Measurements from ENCODE around the gene COL13A1.

Gene COL13A1

DNA sequence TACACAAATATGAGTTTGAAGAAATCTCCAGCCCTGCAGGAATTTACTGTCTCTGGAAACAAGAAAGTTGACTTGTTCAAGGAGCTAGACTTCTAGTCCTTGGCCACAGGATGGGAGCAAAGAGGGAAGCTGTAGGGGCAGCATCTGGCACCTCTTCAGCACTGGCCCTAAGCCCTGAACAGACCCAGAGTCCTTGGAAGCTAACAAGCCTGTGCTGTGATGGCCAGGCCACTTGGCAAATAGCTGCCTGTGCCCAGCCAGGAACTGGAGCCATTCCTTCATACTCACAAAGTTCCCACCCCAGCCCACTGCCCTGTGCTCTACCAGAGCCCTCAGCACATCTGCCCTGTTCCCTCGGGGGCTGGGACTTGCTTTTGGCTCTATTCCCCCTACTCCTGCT, 9.4 kb upstream of the COL13A1 start:
- no peak for DNase-seq

DNA sequence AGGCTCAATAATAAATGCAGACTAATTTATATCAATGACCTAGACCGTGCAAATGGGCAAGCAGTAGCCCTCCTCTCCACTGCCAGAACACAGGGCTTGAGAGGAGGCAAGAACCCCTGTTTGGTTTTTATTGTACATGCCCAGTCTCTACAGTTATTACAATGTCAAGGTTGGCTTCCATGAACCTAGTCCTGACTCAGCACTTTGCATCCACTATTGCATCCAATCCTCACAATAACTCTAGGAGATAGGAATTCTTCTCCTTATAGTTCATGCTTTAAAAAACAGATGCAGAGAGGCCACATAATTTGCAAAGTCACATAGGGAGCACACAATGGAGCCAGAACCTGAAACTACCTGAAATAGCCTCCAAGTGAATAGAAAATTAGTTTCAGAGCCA, 7.0 kb upstream of the COL13A1 start:
- DNase-seq, result no peak

DNA sequence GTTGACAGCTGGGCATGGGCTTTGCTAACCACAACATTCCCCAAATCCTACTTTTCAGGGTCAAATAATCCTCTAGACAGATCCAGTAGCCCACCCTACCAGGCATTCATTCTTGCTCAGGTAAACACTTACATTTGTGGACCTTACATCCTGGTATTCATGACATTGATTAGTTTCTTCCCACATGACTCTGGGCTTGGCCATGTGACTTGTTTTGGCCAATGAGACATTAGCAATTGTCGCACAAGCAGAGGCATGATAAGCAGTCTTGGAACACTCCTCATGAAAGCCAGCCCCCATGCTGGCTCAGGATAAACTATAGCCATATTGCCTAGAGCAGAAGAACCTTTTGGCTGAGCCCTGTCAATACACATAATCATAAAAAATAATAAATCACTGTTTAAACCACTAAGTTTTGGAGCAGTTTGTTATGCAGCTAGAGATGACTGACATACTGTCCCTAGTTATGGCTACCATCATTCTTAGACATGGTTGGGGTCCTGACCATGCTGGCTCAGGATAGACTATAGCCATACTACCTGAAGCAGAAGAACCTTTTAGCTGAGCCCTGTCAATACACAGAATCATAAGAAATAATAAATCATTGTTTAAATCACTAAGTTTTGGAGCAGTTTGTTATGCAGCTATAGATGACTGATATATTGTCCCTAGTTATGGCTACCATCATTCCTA, 6.3 kb upstream of the COL13A1 start:
- DNase-seq, result no peak

DNA sequence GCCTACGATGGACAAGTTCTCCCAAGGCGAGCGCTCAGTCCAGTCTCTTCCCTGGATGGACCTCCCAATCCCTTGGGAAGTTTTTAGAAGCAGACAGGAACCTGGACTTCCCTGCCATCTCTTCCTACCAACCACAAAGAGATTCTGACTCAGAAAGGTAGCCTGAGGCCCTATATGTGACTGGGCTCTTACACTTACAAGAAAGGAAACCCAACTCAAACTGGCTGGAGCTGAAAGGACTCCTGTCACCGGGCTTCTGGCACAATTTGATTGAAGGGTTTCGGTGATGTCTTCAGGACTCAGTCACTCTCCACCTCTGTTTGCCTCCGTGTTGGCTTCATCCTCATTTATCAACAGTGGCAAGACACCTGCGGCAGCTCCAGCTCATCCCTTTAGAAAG, 3.7 kb upstream of the COL13A1 start:
- DNase-seq, result no peak

DNA sequence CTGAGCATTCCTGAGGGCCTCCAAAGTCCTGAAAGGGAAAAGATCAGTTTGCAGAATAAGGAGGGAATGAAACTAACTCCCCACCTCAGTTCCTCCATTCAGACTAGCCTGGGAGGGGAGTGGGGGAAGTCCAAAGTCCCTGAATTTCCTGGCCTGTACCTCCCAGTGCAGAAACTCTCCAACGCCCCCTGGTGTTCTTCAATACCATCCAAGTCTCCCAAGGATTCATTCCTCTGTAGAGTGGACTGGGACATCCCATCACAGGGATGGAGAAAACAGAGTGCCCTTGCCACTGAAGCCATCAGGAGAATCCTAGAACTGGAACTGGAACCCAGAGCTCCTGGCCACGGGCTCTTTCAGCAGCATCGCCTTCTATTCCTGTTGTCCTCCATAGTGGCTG, 1.6 kb upstream of the COL13A1 start:
- DNase-seq, result peak; percentile 20

DNA sequence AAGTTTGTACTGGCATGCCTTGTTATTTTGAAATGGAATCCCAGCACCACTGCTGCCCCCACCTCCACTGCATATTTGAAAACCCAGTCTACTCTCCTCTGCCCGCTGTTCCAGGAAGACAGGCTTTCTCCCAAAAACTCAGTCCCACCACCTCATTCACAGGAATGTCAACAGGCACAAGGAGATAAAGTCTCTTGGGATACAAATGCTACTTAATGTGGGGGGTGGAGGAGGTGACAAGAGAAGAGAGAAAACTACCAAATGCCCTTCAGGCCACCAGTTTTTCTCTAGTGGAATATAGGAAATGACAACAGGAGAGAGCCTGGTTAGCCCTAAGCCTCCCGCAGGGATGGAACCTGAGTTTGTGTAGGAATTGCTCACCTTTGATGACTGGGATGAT, 1.0 kb upstream of the COL13A1 start:
- DNase-seq, result no peak

DNA sequence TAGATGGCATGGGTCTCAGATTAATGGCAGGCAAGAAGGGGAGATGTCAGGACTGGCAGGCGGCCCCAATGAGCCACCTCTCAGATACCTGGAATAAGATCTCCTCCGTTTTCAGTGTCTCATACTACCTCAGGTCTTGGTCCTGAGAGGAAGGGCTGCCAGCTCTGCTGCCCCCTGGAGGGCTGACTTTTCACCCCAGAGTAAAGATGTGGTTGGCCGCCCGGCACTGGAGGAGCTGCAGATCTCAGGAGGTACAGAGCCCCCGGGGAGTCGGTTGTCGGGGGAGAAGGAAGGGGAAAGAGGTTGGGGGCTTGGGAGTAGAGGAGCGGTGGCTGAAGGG, 642 bp upstream of the COL13A1 start:
- DNase-seq, result peak; percentile 17

DNA sequence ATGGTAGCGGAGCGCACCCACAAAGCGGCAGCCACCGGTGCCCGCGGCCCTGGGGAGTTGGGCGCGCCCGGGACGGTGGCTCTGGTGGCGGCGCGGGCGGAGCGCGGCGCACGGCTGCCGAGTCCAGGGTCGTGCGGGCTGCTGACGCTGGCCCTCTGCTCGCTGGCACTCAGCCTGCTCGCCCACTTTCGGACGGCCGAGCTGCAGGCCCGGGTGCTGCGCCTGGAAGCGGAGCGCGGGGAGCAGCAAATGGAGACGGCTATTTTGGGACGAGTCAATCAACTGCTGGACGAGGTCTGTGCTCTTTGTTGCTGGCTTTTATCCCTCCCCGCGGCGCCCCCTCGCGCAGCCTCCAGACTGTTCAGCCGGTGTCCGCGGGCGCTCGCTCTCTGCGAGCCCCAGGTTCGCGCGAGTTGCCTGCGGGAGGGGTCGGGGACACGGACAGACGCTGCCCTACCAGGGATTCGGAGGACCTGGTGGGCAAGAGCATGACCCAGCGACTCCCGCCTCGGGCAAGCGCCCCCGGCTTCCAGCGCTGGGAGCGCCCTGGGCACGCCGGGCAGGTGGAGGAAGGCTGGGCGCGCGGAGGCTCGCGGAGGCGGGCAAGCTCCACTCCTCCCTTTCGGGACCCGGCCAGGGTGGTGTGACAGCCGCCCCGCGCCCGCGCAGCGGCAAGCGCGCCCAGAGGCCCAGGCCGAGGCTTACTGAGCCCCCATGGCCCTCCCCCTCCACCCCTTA, 887 bp downstream of the COL13A1 start:
- DNase-seq, result no peak

DNA sequence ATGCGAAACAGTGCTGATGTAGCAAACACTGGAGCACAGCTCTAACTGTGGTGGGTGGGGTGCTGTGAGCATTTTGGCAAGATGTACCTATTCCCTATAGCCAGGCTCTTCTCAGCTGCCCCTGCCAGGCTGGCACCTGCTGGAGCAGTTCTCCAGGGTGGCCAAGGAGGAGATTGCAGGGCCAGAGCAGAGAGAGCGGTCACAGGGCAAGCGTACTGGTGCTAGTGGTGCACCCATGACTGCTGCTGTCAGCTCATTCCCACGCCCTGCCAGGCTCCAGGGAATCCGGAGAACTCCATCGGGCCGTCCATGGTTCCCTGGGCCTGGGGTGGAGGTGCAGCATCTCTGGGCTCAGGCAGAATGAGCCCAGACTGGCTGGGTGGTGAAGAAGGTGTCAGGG, 2.1 kb downstream of the COL13A1 start:
- no peak for DNase-seq

DNA sequence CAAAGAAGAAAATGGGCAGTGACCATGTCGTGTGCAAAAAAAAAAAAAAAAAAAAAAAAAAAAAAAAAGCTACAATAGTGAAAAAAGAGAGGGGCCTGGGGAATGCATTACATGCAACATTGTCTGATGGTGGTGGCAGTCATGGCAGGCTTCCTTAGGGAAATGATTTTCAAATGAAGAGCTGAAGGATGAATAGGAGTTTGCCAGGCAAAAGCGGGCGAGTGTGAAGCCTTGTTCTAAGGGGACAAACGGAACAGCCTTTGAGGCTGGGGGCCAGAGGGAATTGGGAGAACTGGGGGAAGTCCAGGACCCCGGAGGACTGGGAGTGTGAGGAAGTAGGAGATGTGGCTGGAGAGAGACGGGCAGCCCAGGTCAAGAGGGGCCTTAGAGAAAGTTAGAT, 3.1 kb downstream of the COL13A1 start:
- DNase-seq, result no peak

DNA sequence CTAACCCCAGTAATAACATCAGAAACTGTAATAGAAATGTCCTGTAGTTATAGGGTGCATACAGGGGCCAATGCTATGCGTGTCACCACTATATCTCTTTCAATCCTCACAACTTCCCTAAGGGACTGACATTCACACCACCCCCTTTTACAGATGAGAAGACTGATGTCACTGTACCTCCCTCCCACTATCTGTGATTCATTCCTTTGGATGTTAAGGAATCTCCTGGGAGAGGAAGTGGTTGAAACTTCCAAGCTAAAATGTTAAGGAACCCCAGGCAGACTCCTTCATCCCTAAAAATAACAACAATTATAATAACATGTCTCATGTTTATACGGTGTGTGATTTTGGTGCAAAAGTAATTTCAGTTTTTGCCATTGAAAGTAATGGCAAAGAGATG, 5.4 kb downstream of the COL13A1 start:
- DNase-seq, result no peak

DNA sequence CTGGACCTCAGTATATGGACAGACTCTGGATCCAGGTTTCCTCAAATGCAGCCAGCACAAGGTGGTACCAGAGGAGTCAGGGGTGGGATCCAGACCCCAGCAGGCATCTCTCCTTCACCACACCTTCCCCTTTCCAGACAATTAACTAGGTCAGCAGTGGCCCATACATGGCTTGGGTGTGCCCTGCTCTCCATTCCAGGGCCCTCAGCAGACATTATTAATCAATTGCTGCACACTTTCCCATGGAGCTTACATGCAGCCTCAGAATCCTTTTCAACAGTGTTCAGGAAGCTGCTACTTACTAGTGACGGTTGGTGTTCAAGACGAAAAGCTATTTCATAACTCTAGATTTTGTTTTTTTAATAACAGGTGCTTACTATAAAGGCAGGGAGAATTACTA, 6.0 kb downstream of the COL13A1 start:
- no peak for DNase-seq

DNA sequence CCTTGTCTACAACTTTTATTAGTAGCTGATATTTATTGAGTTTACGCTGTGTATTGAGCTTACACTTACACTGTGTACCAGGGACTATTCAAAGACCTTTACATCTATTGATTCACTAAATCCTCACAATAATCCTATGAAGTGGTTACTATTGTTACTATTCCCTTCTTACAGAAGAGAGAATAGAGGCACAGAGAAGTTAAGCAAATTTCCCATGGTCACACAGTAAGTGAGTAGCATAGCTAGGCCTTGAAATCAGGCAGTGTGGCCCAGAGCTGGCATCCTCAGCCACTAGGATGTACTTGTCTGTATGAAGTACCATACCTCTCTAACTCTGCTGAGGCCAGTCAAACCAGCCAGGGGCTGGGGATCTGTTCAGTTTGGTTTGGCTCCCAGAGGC, 7.6 kb downstream of the COL13A1 start:
- DNase-seq, result no peak

DNA sequence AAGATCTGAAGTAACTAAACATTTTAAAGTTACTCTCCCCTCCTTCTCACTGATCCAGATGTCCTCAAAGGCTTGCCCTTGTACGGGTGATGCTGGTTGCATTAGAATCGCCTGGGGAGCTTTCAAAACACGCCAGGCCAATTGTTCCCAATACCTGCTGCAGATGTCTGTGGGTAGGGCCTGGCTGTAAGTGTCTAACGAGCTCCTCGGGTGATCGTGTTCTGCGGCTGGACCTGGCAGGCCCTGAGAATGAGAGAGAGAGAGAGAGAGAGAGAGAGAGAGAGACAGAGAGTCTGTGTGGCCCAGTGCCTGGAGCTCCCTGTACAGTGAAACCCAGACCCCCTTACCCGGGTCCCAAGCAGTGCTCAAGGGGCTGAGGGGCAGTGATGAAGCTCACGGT, 8.4 kb downstream of the COL13A1 start:
- DNase-seq, result no peak

DNA sequence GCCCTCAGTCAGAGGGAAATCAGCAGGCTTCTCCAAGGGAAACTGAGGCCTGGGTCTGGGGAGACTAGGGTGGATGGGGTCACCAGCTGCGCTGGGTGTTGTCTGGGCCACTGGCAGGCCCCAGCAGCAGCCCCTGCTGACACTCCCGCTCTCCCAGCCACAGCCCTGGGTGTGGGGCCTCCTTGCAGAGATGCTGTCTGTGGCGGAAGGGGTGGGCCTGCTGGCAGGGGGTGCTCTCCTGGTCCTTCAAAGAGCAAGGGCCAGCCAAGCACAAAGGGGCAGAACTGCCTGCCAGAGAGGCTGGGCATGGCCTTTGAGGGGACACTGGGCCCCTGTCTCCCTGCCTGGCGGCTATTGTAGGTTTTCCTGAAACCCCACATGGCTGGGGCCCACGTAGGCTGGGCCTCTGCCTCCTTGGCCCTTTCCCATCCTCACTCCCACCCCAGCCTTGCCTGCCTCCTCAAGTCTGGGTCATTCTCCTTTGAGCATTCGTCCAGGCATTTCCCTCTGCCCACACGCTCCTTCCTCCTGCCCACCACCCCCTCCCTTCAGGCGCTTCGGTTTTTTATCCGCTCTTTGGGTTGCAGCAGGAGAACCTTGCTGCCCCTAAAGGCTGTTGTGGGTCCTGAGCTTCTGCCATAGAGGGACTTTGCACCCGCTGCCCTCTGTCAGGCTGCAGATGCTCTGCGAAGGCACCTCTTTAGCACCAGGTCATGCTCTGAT, 9.1 kb downstream of the COL13A1 start:
- no peak for DNase-seq

DNA sequence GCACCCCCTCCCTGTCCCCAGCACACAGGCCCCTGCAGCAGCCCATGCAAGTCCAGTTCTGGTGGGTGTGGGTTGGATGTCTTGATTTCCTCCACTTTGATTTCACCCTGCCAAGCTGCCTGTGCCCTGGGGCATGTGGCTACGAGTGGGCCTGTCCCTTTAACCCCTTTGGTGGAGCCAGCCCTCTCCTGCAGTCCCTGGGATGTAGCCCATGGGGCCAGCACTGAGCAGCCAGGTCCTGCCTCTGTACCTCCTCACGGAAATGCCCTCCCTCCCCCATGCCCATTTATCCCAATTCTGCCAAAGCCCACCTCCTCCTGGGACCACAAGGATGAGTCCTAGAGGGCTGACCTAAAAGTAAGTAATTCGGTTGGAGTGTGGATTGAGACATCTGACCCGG, 11.9 kb downstream of the COL13A1 start:
- DNase-seq, result no peak

DNA sequence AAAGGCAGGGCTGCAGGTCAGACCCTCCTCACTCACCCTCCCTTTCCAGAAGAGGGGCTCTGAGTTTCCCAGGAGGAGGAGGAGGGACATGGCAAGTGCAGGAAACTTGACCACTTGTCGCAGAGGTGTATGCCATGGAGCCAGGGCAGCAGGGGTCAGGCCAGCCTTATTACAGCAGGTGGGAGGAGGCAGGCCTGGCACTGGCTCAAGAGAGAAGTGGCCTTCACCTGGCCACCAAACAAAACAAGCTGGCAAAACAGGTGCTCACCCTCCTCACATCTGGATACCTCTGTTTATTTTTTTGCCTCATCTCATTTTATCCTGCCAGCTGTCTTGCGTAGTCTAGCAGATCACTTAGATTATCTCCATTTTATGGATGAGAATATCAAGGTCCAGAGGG, 12.5 kb downstream of the COL13A1 start:
- DNase-seq, result no peak

DNA sequence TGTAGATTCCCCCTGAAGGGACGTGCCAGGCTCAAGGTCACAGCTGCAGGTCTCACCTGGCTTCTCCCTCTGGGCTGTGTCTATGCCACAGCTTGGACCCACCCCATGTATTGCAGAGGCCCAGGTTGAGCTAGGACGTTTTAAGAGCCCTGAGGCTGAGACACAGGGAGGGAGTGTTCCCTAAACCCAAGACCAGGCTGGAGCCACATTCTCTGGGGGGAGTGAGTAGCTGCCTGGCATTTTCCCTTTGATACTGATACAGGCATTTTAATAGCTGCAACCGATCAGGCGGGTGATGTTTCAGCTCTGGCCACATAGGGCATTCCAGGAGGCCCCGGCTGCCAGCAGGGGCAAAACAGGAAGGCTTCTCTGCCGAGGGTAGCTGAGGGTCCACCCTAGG, 13.4 kb downstream of the COL13A1 start:
- DNase-seq, result no peak

DNA sequence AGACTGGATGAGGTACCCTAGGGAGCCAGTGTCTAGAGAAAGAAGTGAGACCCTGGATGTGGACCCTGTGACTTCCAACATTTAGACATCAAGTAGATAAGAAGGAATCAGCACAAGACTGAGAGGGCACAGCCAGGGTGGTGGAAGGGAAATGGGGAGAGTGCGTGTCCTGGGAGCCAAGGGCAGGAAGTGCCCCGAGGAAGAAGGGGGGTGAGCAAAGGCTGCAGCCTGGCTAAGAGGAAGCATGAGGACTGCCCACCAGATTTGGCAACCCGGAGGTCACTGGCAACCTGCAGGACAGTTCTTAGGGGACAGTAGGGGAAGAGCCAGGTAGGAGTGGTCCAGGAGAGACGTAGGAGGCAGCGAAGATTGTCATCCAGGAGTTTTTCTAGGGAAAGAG, 14.8 kb downstream of the COL13A1 start:
- peak; percentile 40 for DNase-seq

DNA sequence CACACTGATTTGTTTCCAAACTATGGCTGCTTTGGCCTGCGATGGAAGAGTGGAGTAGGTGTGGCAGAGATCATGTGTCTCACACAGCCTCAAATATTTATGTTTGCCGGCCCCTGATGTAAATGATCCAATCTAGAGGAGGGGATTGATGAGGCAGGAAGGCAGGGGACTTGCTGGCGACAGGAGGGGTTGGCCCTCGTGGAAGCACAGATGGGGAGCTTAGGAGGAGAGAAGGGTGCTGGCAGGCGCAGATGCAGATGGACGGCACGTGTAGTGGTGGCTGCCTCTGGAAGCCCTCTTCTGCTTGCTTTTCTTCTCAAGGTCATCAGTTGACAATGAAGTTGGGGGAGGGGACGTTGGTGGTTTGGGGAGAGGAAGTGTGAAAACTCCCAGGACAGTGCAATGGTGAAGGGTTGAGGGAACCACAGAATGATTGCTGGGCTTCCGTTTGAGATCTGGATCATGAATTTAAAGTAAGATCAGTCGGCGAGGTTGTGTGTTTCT, 15.4 kb downstream of the COL13A1 start:
- DNase-seq, result peak; percentile 78

DNA sequence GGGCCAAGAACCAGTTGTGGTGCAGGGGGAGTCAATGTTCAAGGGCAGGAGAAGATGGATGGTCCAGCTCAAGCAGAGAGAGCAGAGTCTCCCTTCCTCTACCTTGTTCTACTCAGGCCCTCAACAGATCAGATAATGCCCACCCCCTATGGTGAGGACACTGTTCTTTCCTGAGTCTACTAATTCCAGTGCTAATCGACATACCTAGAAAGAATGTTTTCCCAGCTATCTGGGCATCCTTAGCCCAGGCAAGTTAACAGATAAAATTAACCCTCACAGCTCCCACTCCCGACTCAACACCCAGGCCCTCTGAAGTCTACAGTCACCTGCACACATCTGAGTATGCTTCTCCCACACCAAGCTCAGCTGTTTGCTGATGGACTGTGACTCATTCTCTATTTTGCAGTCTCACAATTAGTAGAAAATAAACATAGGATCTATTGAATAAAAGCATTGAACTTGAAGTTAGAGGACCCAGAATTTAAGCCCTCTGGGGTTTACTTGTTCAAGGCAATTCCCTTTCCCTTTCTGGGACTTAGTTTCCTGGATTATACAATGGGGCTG, 17.1 kb downstream of the COL13A1 start:
- DNase-seq, result no peak

DNA sequence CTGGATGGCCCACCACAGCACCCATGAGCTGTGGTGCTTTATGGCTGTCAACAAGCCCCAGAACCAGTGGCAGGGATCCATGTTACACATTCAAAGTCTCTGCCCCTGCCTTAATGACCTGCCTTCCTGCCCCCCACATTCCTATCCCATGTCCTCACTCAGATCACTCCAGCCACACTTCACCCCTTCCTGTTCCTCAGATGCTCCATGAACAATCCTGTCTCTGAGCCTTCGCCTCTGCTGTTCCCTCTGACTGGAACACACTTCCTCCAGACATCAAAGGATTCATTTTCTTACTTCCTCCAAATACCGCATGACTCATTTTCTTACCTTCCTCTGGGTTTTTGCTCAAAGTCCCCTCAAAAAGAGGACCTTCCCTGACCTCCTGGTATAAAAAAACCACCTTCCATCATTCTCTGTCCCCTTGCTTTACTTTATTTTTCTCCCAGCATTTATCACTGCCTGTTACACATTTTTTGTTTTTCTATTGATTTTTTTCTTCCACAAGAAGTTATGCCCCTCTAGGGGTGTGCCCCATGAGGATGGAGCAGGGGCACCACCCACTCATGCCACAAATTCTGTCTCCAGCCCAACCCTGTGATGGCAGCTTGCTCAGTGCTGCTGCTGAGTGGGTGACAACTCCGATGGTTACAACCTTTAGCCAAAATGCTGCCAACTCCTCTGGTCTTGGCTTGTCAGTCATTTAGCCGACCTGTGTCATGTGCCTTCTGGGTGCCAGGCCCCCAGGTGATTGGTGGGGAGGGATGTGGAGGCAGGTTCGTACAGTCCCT, 18.2 kb downstream of the COL13A1 start:
- DNase-seq, result peak; percentile 58

DNA sequence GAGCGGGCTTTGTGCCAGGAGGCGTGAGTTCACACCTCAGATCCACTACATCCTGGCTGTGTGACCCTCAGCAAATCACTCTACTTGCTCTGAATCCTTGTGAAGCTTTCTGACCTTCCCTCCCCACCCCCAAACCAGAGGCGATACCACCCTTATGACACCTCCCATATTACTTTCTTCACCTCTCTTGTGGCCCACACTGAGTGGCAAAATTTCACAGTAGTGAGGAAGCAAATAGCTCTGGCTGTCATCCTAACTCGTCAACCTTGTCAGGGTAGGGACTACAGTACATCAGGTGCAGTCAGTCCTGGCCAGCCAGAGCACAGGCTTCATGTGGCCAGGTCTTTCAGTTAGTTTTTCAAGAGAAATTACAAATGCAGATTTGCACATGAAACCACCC, 19.1 kb downstream of the COL13A1 start:
- DNase-seq, result no peak
